SH-SY5Y (cell line): ENCODE data around the gene SPON2.

Experiments used
- GATA2 ChIP-seq: IDR thresholded peaks from 2 replicates; pipeline ENCODE4 v1.6.1; 2011; ENCODE audit warnings: mild to moderate bottlenecking, low read depth, low read length
- GATA3 ChIP-seq: IDR thresholded peaks from 2 replicates; pipeline ENCODE4 v1.6.1; 2011; ENCODE audit warnings: low read depth, mild to moderate bottlenecking, low read length, moderate library complexity

The SPON2 gene

DNA sequence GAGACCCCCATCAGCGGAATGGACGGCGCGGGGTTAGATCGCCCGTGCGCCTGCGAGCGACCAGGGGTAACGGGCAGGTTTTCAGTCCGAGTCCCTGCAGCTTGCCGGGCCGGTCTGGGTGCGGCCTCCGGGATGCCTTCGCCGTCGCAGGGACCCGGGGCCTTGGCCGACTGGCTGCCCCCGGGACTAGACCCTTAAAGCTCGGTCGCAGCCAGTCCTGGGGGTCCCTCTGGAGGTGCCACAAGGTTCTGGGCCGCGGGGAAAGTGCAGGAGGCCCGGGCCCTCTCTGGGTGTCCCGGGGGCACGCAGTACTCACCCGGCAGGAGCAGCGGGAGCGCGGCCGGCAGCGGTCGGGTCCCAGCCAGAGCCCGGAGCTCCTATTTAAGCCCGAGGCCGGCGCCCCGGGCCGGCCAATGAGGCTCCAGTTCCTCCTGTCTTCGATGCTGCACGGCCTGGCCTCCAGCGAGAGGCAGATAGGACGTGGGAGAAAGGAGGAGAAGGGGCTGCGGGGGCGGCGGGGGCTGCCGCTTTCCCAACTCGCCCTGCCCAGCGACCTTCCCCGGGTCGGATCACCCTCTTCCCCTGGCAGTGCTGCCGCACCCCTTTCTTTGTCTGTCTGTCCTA is at the start of gene SPON2:
Gene SPON2, minus strand, starts transcription at position 356 of the 624 bp plus-strand sequence.
- TF ChIP-seq GATA3 = no peak
- no peak for TF ChIP-seq GATA2

DNA sequence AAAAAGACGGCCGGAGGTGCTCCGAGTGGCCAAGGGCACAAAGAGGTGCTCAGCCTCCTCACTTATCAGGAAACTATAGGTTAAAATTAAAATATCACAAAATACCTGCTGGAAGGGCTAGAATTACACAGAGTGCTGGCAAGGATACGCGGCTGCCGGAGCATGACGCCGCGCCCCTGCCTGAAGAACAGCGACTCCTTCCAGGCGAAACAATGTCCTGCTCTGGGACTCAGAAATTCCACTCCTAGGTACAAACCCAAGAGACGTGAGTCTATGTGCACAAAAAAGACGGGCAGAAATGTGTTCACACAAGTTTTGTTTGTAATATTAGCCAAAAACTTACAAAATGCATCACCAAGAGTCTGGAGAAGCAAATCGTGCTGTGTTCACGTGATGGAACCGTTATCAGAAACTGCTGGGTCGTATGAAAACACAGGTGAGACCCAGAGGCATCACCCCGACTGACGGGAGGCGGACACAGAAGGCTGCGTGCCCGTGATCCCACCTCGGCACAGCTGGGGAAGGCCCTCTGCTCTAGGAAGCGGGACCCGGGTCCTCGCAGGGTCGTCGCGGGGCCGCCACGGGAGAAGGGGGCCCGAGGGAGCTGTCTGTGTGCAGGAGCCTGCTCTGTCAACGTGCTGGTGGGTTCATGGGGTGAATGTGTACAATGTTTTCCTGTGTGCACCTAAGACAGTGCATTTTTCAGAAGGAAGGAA is 48.9 kb upstream of the SPON2 start:
- no peak for TF ChIP-seq GATA2
- no peak for TF ChIP-seq GATA3

DNA sequence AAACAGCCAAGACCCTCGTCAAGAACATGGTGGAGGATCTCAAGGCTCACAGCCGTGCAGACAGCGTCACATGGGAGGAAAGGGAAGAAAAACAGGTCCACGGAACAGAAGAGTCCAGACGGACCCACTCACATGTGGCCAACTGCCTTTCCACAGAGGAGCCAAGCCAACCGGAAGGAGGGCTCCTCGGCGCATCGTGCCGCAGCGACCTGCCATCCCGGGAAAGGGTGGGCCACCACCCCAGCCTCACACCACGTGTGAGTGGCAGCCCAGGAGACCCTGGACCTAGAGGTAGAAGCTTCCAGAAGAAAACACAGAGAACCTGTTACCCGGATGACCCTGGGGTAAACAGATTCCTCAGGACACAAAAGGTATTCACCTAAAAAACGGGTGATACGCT is 48.2 kb upstream of the SPON2 start:
- TF ChIP-seq GATA3 (no peak), GATA2 (no peak)

DNA sequence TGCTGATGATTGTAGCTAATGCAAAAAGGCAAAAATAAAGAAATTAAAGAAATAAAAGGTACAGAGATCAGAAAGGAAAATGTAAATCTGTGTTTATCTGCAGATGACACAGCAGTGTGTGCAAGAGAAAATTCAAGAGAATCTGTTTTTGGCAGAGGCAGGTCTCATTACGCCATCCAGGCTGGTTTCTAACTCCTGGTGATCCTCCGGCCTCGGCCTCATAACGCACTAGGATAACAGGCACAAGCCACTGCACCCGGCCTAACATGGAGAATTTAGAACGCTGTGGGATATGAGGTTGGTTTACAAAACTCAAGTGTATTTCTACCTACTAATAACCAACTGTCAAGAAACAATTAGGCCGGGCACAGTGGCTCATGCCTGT is 47.2 kb upstream of the SPON2 start:
- TF ChIP-seq GATA3 = no peak
- TF ChIP-seq GATA2 = no peak

DNA sequence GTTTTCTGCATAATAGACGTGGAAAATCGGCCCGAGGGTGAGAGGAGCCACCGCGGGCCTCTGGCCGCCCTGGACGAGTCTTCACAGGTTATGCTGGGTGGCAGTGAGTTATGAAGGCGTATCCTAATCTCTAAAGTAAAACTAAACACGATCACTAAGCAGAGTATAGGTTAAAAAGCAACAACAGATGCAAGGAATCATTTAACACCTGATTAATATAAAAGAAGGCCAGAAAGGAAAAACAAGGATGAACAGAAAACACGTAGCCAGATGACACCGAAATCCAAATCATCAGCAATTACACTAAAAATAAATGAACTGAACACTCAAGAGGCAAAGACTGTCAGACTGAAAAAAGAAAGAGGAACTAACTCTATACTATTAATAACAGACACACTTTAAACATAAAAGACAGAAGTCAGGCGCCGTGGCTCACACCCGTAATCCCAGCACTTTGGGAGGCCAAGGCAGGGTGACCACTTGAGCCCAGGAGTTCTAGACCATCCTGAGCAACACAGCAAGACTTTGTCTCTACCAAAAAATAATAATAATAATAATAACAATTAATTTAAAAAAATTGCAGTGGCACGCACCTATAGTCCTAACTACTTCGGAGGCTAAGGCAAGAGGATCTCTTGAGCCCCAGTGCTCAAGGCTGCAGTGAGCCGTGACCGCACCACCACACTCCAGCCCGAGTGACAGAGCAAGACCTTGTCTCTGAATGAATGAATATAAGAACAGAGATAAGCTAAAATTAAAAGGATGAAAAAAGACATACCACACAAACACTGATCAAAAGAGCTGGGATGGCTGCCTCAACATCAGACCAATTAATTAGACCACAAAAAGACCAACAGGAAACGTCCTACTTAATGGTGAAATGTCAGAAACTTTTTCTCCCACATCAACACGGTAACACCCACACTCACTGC is 46.5 kb upstream of the SPON2 start:
- no peak for TF ChIP-seq GATA2
- no peak for TF ChIP-seq GATA3

DNA sequence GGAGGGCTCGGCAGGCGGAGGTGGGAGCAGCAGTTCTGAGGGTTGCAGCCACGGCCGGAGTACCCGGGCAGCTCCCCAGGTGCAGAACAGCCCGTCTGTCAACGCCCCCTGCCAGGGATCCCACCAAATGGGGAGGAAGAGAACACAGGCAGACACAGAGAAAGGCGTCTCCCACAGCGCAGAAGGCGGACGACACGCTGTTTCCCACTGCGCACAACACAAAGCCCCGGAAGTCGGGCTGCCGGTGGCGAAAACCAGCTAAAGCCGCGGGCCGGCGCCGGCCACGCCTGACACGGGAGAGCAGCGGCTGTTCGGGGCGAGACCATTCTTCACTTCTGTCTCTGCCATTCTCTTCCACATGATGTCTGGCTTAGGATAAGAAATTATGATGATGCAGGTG is 45.0 kb upstream of the SPON2 start:
- no peak for TF ChIP-seq GATA2
- TF ChIP-seq GATA3 = no peak

DNA sequence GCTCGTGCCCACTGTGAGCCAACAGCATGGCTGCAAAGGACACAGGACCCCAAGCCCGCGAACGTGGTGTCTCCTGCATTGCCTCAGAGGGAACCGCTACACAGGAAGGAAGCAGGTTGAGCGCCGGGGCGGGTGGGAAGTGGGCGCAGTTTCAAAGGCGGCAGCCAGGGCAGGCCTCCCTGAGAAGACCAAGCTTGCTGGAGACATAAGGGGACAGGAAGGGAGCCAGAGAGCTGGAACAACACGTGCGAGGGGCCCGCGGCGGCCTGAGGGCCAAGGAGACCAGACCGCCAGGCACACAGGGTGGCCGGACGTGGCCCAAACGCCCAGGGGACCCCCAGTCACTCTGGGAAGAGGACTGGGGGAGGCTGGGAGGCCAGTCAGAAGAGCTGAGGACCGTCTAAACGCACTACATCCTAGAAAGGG is 44.5 kb upstream of the SPON2 start:
- no peak for TF ChIP-seq GATA2
- TF ChIP-seq GATA3 = no peak

DNA sequence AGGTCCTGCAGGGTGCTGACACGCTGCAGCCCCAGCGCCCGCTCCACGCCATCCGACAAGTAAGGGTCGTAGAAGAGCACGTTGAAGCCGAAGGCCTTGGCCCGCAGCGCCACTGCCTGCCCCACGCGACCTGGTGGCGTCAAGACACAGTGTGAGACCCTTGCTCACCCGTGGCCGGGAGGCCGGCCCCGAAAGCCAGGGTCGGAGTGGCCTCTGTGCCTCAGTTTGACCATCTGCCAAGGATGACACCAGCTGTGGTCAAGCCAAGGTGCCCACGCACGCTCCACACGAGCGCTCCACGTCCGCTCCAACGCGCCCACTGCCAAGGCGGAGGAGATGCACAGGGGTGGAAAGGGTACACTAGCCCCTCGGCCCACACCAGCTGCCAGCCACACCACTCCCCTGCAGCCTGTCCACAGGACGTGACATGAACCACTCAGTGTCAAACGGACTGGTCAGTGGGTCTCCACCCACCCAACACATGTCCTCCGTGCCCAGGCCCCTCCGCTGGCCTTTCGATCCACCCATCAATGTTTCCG is 43.8 kb upstream of the SPON2 start:
- no peak for TF ChIP-seq GATA3

DNA sequence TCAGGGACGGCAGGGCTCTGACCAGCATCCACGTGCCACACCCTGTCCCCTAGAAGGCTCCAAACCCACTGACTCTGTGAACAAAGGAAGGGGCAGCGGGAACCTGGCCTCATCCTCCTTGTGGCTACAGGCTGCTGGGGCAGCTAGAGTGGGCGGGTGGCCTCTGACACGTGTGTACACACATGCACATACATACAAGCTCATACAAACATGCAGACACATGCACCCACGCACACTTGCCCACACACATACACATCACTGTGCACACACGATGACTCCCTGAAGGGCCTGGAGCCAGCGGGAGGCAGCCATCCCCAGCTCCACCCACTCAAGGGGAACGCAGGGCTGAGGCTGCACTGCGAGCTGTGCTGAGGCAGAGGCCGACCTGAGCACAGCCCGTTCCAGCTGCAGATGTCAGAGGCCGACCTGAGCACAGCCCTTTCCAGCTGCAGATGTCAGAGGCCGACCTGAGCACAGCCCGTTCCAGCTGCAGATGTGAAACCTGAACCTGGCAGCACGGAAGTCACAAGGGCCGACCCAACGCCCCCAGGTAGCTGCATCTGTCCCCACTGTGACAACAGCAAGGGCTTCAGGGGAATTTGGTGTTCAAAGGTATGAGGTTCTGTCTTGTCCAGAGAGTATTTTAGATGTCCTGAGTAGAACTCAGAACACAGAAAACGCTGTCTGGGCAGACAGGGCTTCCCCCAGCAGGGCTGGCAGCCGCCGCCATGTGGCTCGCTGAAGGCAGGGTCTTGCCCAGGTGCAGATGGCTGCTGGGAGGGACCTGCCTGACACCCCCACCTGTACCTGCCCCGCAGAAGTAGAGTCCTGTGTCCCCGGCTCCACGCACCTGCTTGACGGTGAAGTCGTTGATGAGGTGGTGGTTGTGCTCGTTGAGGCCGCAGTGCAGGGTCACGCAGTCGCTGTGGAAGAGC is 43.0 kb upstream of the SPON2 start:
- no peak for TF ChIP-seq GATA3
- TF ChIP-seq GATA2 = no peak

DNA sequence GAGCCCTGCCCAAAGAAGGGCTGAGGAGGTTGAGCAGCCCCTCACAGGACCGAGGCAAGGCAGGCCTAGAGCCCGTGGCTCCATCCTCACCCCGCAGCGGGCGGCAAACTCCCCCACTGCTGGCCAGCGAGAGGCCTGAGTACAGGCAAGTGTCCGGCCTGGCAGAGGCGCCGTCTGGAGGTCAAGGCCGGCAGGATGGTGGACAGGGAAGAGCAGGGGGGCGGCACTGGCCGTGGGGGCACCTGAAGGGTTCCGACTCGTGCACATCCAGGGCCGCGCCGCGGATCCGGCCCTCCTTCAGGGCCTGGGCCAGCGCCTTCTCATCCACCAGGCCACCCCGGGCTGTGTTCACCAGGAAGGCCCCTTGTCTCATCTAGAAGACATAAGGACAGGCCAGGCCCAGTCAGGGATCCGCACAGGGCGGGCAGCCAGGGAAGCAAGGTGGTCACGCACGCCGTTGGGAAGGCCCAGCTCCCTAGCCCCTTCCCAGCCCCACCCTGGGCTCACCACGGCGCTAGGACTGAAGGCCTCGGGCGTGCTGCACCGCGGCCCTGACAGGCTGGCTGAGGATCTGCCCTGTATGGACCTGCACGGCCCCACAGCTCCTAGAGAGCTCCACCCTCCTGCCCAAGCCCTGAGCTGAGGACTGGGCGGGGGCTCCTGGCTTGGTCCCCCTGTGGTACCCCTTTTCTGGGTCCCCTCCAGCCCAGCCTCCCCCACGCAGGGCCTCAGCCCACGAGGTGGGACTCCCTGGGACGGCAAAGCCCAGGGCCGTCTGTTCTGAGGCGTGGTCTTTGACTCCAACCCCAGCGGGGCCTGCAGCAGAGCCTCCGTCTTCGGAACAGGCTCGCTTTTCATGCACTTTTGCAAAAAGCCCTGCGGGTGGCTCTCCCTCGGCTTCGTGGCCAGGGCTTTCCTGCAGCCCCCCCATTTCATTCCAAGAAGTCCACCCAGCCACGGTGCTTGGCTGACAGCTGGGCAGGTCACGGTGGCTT is 42.0 kb upstream of the SPON2 start:
- TF ChIP-seq GATA3 (no peak), GATA2 (no peak)

DNA sequence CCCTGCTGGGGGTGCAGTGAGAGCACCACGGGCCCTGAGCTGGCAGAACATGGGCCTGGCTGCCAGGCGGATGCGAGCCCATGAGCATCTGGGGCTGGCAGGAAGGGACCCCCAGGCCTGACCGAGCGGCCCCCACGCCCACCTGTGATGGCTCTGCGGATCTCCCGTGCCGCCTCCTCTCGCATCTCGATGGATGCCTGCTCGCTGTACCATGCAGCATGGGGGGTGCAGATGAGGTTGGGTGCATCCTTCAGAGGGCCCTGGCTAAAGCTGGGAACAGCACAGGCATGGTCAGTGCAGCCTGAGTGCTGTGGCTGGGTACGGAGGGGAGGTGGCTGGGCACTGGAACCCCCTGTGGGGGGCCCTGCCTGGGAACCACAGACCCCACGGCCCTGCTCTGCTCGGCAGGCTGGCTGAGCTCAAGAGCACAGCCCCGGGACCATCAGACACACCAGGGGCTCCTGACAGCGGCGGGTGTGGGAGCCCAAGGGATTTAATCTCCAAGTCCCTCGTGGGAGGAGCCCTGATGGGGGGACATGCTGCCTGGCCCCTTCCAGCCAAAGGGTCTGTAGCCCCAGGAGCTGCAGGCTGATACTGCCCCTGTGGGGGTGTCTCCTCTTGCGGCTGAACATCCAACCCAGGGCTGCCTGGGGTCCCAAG is 41.1 kb upstream of the SPON2 start:
- TF ChIP-seq GATA3 = no peak
- TF ChIP-seq GATA2 = no peak
